PFSK-1 (cell line): Measurements from ENCODE around the gene PHLDA1.

Experiments used
- FOXP2 ChIP-seq: optimal IDR thresholded peaks from 2 replicates; pipeline ENCODE3; 2011; ENCODE audit warnings: borderline replicate concordance, control low read depth, inconsistent platforms; ENCODE audit not compliant: insufficient read depth; ENCODE audit errors: extremely low read length, extremely low read depth
- POLR2AphosphoS5 ChIP-seq: IDR thresholded peaks from 2 replicates; pipeline ENCODE4 v1.6.1; 2012; ENCODE audit warnings: low read depth, mild to moderate bottlenecking, control low read depth, low read length, moderate library complexity
- REST ChIP-seq, 2 experiments: IDR thresholded peaks; 2 replicates each; pipeline versions ENCODE4 v1.6.1 to v1.8.0; 2011 to 2012; ENCODE audit warnings: low read depth in 2 of 2, low read length in 2 of 2, control low read depth in 1 of 2, inconsistent platforms in 1 of 2, mild to moderate bottlenecking in 1 of 2, moderate library complexity in 1 of 2; ENCODE audit not compliant: insufficient read depth in 1 of 2
- SIN3A ChIP-seq: IDR thresholded peaks from 2 replicates; pipeline ENCODE4 v1.6.1; 2012; ENCODE audit warnings: mild to moderate bottlenecking, low read length, moderate library complexity, borderline replicate concordance; ENCODE audit not compliant: insufficient read depth
- TAF1 ChIP-seq: IDR thresholded peaks from 2 replicates; pipeline ENCODE4 v1.6.1; 2012; ENCODE audit warnings: low read length, control low read depth, borderline replicate concordance; ENCODE audit not compliant: insufficient read depth

PHLDA1 gene

GRCh38 chr12:76069339-76069738, 37.8 kb upstream of the PHLDA1 start:
- TF ChIP-seq TAF1 (no peak), SIN3A (no peak), FOXP2 (no peak), POLR2AphosphoS5 (no peak), REST (IDR thresholded peaks at IDR 0.05; ENCODE audit: insufficient read depth in 1 of 2, low read depth in 2 of 2, low read length in 2 of 2) (no peak)

- TF ChIP-seq SIN3A (no peak), REST (IDR thresholded peaks at IDR 0.05; ENCODE audit: insufficient read depth in 1 of 2, low read depth in 2 of 2, low read length in 2 of 2) (no peak), FOXP2 (no peak)
Measured at GRCh38 chr12:76065917-76066316, 34.3 kb upstream of the PHLDA1 start.

GRCh38 chr12:76064904-76065303, 33.3 kb upstream of the PHLDA1 start:
- TF ChIP-seq SIN3A (no peak), TAF1 (no peak), POLR2AphosphoS5 (no peak), REST (IDR thresholded peaks at IDR 0.05; ENCODE audit: insufficient read depth in 1 of 2, low read depth in 2 of 2, low read length in 2 of 2) (no peak), FOXP2 (no peak)

- no peak for TF ChIP-seq FOXP2
- TF ChIP-seq SIN3A: no peak
- no peak for TF ChIP-seq TAF1
- TF ChIP-seq POLR2AphosphoS5: no peak
- no peak for TF ChIP-seq REST (IDR thresholded peaks at IDR 0.05; ENCODE audit: insufficient read depth in 1 of 2, low read depth in 2 of 2, low read length in 2 of 2)
Measured at GRCh38 chr12:76060111-76060510, 28.5 kb upstream of the PHLDA1 start.

- TF ChIP-seq POLR2AphosphoS5: no peak
- TF ChIP-seq FOXP2: no peak
- no peak for TF ChIP-seq REST (IDR thresholded peaks at IDR 0.05; ENCODE audit: insufficient read depth in 1 of 2, low read depth in 2 of 2, low read length in 2 of 2)
- no peak for TF ChIP-seq TAF1
- TF ChIP-seq SIN3A: no peak
Measured at GRCh38 chr12:76057326-76057725, 25.8 kb upstream of the PHLDA1 start.
